Activated CD8-positive, alpha-beta memory T cell treated with anti-CD3 and anti-CD28 coated beads, Interleukin-2, amount 50 U/mL, for 4 hours (primary cell): ENCODE measurements around the gene TP53AIP1.

ENCODE experiments used
- DNase-seq: peaks from one replicate; pipeline ENCODE4 v3.0.0-alpha.2; 2020

Gene TP53AIP1, protein sequence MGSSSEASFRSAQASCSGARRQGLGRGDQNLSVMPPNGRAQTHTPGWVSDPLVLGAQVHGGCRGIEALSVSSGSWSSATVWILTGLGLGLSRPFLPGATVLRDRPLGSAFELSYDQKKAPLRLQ

DNA sequence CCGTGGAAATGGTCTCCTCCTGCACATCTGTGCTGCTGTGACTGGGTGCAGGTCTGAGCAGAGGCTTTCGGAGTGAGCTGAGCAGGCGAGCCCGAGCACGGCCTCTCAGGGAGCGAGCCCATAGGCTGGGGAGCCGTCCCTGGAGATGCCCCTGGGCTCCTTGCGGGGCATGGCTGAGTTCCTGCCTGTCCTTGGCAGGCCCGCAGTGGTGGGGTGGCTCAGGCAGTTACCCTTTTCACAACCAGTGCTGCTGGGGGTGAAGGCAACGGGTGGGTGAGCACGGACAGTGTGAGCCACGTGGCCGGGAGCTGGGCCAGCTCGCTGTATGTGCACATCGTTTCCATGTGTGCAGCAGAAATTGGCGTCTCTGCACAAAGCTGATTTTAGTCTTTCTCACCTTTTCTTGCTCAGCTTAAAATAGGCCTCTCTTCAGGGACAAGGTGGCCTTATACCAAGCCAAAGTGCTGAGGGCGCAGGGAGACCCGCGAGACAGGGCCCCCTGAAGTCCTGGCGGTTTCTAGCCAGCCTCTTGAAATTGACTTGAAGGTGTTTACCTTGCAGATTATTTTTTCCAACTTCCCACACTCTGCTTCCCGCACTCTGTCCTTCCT is at the start of gene TP53AIP1:
Gene TP53AIP1 (minus strand): TSS at position 55 of the 611 bp plus-strand sequence. CDS start 5,053 bp downstream, outside the sequence.
- no peak for DNase-seq

DNA sequence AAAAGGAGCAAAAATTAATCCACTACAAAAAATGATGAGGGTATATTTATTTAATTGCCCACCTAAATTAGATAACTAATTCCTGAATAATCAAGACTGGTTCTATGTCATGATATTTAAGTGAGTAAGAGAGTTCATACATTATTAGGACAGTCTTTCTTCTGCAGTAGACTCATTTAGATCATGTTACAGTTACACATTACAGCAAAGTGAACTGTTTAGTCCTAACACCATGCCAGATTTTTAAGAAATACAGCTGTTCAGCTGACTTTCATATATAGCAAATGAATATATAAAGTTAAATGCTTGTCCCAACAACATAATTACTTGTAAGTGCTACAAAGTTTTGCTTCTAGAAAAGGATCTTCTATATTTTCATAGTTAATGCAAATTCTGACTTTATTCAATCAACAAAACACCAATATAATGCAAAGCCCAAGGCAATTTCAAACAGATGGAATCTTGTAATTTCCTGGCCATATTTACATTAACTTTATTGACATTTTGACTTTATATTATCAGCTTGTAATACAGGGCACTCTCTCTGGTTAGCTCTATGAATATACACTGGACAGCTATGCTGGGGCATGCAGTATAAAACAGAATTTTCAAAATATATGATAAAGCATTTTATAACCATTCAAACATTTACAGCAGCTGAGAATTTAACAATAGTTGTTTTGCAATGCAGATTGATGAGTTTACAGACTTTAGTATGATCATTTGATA is 45.7 kb upstream of the TP53AIP1 start:
- no peak for DNase-seq

DNA sequence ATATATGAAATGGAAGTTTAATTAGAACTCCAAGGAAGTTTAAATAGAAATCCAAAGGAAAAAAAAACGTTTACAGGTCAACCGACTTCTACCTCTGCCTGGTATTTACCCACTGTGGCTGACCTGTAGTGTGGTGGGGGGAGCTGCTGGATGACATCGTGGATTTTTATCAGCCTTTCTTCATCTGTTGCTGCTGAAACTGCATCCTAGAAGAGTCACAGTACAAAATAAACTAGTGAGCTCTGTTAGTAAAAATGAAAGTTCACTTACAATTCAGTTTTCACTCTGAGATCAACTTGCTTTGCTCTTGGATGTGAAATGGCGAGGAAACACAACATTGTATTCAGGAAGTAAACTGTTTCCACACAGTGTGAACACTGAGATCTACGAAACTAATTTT is 43.2 kb upstream of the TP53AIP1 start:
- DNase-seq = no peak

DNA sequence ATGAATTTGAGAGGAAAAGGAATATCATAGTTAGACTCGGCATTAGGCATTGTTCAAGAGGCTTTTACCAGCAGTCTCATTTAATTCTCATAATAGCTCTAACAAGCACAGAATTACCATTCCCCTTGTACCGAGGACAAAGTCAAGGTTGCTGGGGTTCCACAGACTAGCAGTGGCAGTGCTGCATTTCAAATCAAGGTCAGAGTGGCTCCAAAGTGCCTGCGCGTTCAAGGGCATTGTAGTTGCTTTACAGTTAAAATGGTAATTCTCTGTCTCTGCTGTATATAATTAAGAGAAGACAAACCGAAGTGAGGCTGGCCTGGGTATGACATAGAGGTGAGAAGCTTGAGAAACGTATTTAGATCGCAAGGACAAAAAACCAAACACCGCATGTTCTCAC is 40.4 kb upstream of the TP53AIP1 start:
- no peak for DNase-seq

DNA sequence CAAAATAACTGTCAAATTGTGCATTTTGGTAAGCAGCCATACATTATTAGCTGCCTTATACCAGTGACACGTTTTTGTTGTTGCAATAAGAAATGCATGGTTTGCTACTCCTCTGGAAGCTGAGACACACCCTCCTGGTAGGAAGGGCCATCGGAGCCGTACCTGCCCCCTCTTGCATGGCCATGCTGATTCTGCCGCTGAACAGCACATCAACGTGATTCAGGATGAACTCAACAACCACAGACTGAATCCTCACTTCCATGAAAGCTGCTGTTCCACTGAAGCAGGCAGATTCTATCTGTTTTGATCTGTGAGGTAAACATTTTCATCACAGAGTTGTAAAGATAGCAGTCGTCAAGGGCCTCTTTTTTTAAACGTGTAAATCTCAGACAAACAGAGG is 38.6 kb upstream of the TP53AIP1 start:
- DNase-seq = no peak

DNA sequence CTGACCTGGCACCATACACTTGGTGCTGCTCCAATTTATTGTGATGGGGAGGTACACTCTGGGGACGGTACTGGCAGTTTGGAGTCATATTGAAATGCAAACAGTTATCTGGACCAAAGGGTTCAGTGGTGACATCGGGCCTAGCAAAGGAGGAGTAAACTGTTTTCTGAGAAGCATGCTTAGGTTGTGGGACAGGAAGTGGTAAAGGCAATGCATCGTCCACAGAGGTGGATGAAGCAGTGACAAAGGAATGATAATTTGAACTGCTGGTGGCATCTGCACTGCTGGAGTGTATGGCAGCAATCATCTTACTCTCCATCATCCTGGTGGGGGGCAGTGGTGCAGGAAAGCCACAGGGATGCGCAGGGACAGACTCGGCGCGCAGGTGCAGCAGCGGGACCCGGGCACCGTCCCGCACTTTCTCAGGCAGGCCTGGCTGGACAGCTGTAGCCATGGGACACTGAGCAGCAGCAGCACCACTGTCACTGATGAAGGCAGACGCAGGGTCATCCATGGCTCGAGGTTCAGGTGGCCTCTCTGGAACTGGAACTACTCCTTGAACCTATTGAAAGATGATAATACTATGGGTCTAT is 28.0 kb upstream of the TP53AIP1 start:
- no peak for DNase-seq

DNA sequence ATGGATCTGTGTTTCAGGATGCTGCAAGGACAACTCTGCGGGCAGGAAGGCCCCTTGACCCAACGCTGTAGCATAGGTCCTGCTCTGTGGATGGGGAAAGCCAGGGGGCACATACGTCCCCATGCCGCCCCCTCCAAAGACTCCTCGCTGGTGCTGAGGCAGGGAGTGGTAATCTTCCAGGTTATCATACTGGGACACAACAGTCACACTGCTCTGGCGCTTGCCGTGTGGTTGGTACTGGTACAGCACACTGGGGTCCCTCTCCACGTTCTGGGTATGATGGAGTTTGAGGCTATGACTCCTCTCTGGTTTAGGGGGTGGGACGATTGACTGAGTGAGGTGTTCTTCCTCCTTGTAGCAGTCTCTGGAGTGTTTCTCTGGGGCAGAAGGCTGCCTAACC is 26.2 kb upstream of the TP53AIP1 start:
- DNase-seq = no peak

DNA sequence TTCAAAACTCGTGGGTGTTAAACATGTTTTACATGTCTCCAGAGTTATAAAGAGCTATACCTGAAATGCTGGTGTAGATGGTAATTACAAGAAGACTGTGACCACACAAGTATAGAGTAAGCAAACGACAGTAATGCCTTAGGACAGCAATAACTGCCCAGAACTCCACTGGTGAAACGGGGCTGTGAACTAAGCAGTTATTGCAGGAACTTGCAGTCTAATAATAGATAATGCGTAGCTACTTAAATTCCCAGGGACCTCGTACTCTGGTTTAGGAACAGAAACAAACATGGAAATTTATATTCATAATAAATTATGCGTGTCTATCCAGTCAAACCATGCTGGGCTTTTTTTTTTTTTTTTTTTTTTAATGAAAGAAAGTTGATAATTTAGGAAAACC is 24.9 kb upstream of the TP53AIP1 start:
- DNase-seq = no peak

DNA sequence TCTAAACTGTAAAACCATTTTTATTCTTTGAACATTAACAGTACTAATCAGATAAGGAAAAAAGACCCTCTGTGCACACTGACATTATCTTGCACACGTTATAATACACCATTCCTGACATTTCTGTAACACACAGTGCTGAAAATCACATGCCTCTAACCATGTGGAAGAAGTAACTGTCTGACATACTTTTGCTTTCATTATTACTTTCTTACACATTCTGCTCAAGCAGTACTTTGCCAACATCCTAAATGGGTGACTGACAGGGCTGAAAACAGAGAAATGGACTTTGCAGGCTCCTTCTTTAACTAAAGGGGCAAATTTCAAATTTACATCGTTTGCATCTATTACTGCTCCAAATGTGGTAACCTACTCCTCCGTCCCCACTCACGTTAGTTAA is 22.8 kb upstream of the TP53AIP1 start:
- no peak for DNase-seq

DNA sequence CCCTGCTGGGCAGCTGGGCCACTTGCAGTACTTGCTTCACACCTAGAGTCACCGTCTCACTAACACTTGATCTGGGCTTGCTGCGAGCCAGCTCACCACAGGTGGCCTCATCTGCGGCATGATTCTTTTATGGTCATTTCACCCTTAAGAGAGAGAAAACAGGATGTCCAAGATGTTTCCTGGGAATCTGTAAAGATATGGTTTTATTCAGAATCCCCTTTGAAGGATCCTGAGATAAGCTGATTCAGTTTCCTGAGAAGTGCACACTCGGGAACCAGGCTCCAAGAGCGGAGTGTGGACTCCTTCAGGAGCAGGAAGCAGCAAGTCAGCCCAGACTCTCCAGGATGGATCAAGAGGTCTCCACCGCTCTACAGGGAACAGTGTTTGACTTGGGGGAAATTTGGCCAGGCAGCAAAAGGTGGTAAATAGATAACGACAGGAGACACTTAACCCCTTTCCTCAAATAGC is 21.8 kb upstream of the TP53AIP1 start:
- no peak for DNase-seq

DNA sequence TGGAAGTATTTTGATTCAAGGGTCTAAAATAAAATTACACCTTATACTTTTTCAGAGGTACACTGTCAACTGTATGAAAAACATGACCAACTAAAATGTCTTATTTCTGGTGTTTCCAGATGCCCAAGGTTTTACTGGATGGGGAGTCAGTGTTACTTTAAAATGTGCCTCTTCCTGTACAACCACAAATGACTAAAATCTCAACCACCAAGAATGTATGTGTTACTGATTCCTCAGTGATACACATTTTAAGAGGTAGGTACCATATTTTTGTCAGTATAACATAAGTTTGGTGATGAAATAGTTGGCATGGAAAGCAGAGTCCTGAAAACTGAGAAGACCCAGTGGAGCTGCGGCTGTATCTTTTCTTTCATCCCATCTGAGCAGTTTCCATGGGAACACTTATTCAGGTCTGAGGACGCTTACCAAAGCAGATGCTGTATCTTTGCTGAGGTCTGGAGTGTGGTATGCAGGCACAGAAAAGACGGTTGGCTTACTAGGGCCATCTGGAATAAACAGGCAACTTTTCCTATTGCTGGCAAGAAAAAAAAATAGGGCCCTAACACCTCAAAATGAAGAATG is 21.2 kb upstream of the TP53AIP1 start:
- no peak for DNase-seq

DNA sequence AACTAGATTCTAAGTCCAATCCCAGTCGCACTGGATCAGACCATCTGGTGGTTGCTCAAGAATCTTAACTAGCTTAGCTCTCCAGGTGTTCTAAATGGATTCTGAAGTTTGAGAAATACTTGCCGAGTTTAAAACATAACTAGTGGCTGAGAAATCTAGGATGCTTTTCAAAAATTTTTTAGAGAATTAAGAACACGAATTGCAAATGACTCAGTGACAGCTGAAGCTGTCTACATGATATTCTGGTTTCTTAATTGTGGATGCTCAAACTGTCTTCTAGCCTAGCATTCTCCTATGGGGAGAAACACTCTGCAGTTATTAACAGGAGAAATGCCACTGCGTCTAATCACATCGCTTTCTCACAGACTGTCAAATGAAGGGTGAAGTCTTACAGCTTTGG is 20.2 kb upstream of the TP53AIP1 start:
- DNase-seq = no peak

DNA sequence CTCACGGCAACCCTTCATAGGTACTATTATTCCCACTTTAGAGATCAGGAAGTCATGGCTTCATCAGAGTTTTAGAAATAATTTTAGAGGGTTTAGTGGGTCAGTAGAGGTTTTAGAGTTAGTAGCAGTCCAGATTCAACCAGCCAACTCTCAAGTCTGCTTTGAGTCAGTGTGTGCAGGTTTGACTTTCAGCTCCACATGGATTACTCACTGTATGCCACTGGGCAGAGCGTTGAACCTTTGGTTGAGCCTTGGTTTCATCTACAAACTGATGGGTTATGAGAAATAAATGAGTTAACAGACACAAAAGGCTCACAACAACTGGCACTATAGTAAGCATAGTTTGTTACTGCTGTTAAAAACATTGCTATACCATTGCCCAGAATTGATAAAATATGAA is 19.0 kb upstream of the TP53AIP1 start:
- DNase-seq = no peak

DNA sequence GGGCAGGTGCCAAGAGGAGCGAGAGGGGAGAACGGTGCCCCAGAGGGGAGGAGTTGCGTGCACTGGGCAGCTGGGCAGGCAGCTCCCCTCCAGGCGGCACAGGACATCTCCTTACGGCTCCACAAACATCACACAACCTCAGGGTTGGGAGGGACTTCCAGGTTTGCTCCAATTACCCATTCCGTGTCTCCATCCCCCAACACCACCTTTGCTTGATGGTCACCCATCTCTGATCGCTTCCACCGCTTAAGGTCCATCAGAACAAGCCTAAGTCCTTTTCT is 14.5 kb upstream of the TP53AIP1 start:
- DNase-seq = no peak

DNA sequence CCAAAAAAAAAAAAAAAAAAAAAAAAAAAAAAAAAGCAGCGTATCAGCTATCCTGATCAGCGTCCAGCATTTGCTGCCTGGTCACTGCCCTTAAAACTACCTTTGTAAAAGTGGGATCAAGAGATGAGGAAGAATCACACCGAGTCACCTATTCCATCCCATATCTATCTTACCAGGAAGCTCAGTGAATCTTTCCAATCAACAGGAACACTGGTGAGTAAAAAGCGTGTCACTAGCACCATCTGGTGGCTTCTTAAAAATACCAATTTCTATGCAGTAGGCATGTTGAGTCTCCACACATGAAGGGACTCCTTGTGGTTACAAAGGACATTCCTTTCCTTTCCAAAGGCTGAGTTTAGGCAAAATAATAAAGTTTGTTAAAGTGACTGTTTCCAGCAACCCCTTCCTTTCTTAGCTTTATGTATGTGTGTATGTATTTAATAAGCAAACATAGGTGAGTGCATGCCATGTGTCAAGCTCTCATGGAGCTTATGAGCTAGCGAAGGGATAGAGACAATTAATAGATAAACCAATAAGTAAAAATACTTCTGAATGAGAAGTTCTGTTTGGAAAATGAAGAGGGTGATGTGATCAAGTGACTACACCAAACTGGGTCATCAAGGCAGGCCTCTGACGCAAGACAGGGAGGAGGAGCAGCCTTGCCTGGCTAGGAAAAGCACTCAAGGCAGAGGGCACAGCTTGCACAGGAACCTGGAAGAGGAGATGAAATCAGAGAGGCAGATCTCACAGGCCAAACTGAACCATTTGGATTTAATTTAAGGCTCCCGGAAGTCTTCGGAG is 13.9 kb upstream of the TP53AIP1 start:
- DNase-seq = no peak

DNA sequence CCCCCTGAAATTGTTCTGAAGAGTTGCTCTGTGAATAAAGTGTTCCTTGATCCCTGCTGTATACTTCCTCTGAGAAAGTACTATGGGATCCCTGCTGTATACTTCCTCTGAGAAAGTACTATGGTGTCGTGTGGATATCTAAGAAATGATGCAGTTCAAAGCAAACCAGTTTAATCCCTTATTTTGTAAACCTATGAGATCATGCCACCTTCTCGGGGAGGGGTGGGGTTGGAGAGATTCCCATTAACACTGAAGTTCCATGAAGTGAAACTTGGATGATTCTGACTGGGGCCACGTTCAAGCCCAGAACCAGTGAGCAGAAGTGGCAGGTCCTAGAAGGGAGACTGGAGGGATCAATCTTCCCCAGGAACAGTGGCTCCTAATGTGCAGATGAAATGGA is 13.0 kb upstream of the TP53AIP1 start:
- no peak for DNase-seq

DNA sequence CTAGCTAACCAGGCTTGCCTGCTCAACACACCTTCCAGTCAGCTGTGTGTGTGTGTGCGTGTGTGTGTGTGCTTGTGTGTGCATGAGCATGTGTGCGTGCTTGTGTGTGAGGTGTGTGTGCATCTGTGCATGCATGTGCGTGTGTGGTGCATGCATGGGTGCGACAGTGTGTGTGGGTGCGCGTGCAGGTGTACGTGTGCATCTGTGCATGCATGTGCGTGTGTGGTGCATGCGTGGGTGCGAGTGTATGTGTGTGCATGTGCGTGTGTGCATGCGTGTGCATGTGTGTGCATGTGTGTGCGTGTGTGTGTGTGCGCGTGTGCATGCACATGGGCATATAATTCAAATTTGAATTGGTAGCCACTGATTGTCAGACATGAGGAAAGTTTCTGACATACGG is 10.5 kb upstream of the TP53AIP1 start:
- DNase-seq = no peak

DNA sequence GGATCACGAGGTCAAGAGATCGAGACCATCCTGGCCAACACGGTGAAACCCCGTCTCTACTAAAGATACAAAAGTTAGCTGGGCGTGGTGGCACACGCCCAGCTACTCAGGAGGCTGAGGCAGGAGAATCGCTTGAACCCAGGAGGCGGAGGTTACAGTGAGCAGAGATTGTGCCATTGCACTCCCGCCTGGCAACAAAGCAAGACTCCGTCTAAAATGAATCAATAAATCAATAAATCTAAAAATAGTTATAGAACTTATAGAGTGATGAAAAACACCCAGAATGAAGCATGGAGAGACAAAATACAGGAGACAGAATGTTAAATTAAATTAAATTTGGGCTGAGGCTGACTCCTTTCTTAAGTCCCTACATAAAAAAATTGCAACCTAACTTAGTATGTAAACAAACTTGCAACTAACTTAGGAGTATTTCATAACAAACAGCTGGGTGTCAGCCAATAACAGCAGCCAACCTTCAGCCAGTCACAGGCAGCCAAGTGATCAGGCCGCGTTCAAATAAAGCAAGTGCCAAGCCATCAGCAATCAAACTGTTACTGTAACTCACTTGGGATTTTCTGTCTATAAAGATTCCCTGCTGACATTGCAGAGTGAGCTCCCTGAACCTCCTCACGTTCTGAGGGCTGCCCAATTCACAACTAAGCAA is 7.3 kb upstream of the TP53AIP1 start:
- no peak for DNase-seq

DNA sequence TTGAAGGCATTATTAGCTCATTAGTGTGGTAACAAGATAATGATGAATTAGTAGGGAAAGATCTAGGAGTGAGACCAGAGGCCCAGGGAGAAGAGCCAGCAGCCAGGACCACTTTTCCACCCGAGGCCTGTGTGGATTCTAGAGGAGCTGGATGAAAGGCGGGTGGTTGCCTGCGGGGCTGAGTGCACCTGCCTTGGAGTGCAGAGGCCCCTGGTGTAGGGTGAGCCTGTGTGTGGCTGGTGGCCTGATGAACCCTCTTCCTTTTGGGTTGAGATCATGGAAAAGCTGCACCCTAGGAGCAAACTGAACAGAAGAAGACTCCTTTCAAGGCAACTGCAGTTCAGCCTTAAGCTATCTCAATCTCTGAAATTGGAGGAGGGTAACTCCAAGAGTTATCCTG is 5.9 kb upstream of the TP53AIP1 start:
- no peak for DNase-seq

DNA sequence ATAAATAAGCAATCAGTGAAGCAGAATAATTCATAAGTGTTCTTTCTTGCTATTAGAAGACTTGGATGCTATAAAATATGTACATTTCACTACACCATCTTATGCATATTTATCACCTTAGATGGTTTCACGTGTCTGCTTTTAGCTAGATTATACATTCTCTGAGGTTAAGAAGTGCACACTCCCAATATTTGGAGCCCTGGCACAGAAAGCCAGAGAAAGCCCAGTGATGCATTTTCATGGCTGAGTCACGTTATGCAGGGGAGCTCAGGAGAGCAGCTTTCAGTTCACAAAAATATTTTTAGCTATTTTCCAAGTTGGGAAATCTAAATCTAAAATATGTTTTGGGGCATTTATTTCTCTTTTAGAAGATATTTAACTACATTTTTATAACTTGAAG is 5.1 kb upstream of the TP53AIP1 start:
- no peak for DNase-seq

DNA sequence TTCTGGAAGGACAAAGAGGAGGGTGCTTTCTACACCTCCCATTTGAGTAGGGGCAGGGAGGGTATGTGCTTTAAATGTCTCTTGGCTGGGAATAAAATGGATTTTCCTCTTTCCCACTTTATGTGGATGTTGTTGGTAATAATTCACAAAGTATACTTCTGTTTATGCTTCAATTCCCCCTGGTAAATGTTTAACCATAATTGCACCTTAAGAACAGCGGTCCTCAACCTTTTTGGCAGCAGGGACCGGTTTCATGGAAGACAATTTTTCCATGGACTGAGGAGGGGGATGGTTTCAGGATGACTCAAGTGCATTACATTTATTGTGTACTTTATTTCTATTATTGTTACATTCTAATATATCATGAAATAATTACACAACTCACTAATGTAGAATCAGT is 4.0 kb upstream of the TP53AIP1 start:
- no peak for DNase-seq

DNA sequence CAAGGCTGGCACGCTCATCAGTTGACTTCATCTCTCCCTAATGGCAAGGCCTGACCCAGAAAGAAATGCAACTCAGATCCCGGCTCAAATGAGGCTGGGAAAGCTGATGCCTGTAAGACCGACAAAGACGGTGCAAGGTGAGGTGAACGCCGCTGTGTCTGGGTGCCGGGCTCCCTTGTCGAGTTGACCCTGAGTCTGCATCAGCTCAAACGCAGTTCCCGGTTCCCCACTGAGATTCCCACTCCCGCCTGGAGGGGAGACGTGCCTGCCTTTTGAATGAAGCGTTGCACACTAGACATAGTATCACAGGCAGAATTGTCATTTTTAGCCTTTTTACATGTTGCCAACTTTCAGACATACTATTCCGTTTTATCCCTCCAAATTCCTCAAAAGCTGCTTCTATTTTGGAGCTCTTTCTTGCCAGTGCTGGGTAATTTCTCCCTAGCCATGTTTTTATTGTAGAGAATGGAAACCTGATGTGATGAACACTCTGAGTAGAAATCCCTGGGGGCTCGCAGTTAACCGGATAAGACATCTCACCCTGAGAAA is 831 bp upstream of the TP53AIP1 start:
- no peak for DNase-seq
